Uterus (tissue), 2 donors: Measurements from ENCODE around the gene ASB14.

Experiments
- CTCF ChIP-seq, 4 experiments: fragments of 200-600 bp in 2 of 4; fragments of 450-650 bp in 2 of 4; sonication (generic) in 2 of 4; IDR thresholded peaks; one replicate each; pipeline ENCODE4 v1.5.1; 2016 to 2019; ENCODE audit warnings: antibody characterized with exemption in 4 of 4, mild to moderate bottlenecking in 2 of 4, moderate library complexity in 1 of 4
- POLR2A ChIP-seq, 2 donors: fragments of 450-650 bp; IDR thresholded peaks; one replicate each; pipeline ENCODE4 v1.6.1; 2016; ENCODE audit warnings: antibody characterized with exemption in 2 of 2, mild to moderate bottlenecking in 1 of 2, moderate library complexity in 1 of 2

GRCh38 chr3:57230006-57230405 lies 62.5 kb downstream of the ASB14 start:
- TF ChIP-seq POLR2A (IDR thresholded peaks at IDR 0.05) (no peak), CTCF (IDR thresholded peaks at IDR 0.05) (no peak)
